A549 treated with DMSO at 1 μM for 4 hours (cell line): Measurements from ENCODE around the gene LUC7L3. TPM values are rescaled to one million over a fixed set of nuclear protein-coding genes. Genes with fewer than 3 reads are reported as not detected.

Experiments used
- total RNA-seq: library from RNA; stranded (reverse); fragments of 200-300 nt; extraction: Qiagen RNA extraction; gene quantifications from 5 replicates; pipeline ENCODE4 v1.2.3, GENCODE V29; 2022; ENCODE audit warnings: low read depth

Gene LUC7L3
- total RNA-seq = 74.2 to 94.9 TPM (median 85.2 TPM) in 5 replicates

GRCh38 chr17:50719144-50719923 is at the start of gene LUC7L3:
Gene LUC7L3, plus strand, starts transcription at chr17:50719603. Its CDS starts 130 bp downstream, at chr17:50719733.

GRCh38 chr17:50707289-50708049 is 11.9 kb upstream of the LUC7L3 start, which contains the start of gene ANKRD40:
Gene ANKRD40, minus strand, starts transcription at chr17:50707914. Its CDS starts 260 bp downstream, at chr17:50707654.

GRCh38 chr17:50767446-50767845 is 48.0 kb downstream of the LUC7L3 start, which contains the start of gene ANKRD40CL:
Gene ANKRD40CL, minus strand, starts transcription at chr17:50767518. Its CDS starts 605 bp downstream, at chr17:50766913.

Other genes starting within 250 kb of the LUC7L3 start
- gene RSAD1, start 240.7 kb upstream of the LUC7L3 start, total RNA-seq = 25.7 to 40.1 TPM (median 36.4 TPM) in 5 replicates
- gene MYCBPAP, start 211.2 kb upstream of the LUC7L3 start, total RNA-seq = 0.07 to 1.0 TPM (median 0.45 TPM) in 5 replicates
- 0.15 to 0.31 TPM (median 0.23 TPM) in 5 replicates for gene EPN3, start 186.9 kb upstream of the LUC7L3 start, total RNA-seq
- 73.4 to 87.2 TPM (median 79.8 TPM) in 5 replicates for gene SPATA20, start 172.4 kb upstream of the LUC7L3 start, total RNA-seq
- 3.9 to 5.1 TPM (median 4.4 TPM) in 5 replicates for gene CACNA1G, start 158.9 kb upstream of the LUC7L3 start, total RNA-seq
- 122 to 146 TPM (median 140 TPM) in 5 replicates for gene ABCC3, start 84.7 kb upstream of the LUC7L3 start, total RNA-seq
- 45.5 to 50.9 TPM (median 49.6 TPM) in 5 replicates for gene ANKRD40, start 11.7 kb upstream of the LUC7L3 start, total RNA-seq
- not detected in 5 replicates for gene ANKRD40CL, start 47.9 kb downstream of the LUC7L3 start, total RNA-seq
- not detected in 5 replicates for gene WFIKKN2, start 116.0 kb downstream of the LUC7L3 start, total RNA-seq
- 70.5 to 102 TPM (median 74.8 TPM) in 5 replicates for gene TOB1, start 146.8 kb downstream of the LUC7L3 start, total RNA-seq